Measurements from ENCODE around the gene HOXD4. TPM values are rescaled to one million over a fixed set of nuclear protein-coding genes. Genes with fewer than 3 reads are reported as not detected.
A peak's percentile ranks its signal among the peaks of the same experiment; 100 is the strongest.

HOXD4 gene
- total RNA-seq, 4 donors from 2014 or later: 3.8 to 17.1 (median 16.6) TPM

DNA sequence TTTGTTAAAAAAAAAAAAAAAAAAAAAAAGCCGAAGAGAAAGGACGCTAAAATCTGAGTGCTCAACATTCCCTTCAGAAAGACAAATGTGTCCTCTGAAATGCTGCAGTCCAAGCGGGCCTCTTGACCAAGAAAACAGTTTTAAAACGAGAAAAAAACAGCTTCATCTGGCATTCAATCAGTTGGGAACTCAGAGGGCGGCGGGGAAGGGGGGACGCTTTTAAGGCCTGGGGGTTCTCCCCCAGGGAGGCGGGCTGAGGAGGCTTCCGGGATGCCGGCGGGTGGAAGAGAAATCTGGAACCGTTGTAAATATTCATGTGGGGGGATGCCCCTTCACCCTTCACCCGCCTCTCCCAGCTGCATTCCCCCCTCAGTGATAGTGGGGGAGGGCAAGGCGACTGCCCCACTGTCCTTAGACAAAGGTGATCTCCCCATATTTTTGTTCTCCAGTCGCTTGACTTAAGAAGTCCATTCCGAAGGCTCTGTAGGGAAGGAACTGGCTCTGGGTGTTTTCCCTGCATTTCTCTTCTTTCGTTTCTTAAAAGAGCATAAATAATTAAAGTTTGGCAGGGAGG, 47.5 kb upstream of the HOXD4 start:
- H3K4me3 ChIP-seq: no peak overlapping the region
- H3K9me3 ChIP-seq: no peaks in the 10 kb centered on the region
- TF ChIP-seq EP300 (IDR thresholded peaks at IDR 0.05): peak in 1 of 2 donors; percentile 41
- TF ChIP-seq POLR2A (IDR thresholded peaks at IDR 0.05): no peak
- no peak for DNase-seq (ENCODE audit: low spot score in 2 of 2)
- H3K36me3 ChIP-seq: no peaks in the 10 kb centered on the region
- peaks cover 0 to 65% (median 14%) of the 10 kb centered on the region in 4 donors for H3K4me1 ChIP-seq
- H3K27ac ChIP-seq: no peak overlapping the region
- 18 to 21% methylated on average over 17 of the region's 17 CpGs for WGBS, 2 donors
- H3K27me3 ChIP-seq: peaks cover 5 to 97% of the 10 kb centered on the region in 2 donors

DNA sequence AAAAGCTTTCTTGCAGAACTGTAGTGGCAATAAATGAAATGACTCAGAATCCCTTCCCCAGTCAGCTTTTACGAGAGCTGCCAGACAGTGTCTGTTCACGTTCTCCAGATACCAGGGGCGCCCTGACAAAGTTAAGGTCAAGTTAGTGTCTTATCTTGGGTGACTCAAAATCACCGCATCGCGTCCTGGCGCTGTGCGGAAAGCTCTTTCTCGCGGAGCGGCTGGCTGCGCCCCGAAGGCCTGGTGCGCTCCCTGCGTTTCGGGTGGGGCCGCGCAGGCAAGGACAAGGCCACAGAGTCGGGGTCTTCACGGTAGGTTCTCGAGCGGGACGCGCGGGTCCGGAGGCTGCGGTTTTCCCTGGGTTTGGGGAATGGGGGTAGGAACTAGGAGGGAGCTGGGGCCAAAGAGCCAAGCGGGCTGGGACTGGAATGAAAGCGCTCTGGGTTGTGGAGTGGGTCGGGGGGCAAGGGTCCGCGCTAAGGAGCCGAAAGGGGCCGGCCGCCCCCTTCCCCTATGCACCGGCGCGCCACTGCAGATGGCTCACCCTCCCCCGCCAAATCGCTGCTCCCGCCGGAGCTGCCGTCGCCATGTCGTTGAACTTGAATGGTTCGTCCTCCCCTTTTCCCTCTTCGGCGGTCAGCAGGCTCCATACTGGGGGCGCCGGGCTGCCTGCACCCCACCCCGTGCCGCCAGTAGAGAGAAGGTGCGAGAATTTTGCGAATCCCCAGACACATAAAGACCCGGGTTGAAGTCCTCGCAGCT, 46.9 kb upstream of the HOXD4 start:
- H3K9me3 ChIP-seq: no peaks in the 10 kb centered on the region
- H3K4me3 ChIP-seq: peak overlapping the region in 1 of 4 donors; percentile 8
- peaks cover 0 to 64% (median 14%) of the 10 kb centered on the region in 4 donors for H3K4me1 ChIP-seq
- TF ChIP-seq EP300 (IDR thresholded peaks at IDR 0.05): peak in 1 of 2 donors; percentile 2
- TF ChIP-seq, protein P1, sequence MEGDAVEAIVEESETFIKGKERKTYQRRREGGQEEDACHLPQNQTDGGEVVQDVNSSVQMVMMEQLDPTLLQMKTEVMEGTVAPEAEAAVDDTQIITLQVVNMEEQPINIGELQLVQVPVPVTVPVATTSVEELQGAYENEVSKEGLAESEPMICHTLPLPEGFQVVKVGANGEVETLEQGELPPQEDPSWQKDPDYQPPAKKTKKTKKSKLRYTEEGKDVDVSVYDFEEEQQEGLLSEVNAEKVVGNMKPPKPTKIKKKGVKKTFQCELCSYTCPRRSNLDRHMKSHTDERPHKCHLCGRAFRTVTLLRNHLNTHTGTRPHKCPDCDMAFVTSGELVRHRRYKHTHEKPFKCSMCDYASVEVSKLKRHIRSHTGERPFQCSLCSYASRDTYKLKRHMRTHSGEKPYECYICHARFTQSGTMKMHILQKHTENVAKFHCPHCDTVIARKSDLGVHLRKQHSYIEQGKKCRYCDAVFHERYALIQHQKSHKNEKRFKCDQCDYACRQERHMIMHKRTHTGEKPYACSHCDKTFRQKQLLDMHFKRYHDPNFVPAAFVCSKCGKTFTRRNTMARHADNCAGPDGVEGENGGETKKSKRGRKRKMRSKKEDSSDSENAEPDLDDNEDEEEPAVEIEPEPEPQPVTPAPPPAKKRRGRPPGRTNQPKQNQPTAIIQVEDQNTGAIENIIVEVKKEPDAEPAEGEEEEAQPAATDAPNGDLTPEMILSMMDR (IDR thresholded peaks at IDR 0.05): no peak
- DNase-seq (ENCODE audit: low spot score in 2 of 2): no peak
- H3K27me3 ChIP-seq: peaks cover 5 to 97% of the 10 kb centered on the region in 2 donors
- no peak overlapping the region for H3K27ac ChIP-seq
- WGBS, 2 donors: 5 to 7% methylated on average over 32 to 48 of the region's 56 CpGs
- H3K36me3 ChIP-seq: no peaks in the 10 kb centered on the region

DNA sequence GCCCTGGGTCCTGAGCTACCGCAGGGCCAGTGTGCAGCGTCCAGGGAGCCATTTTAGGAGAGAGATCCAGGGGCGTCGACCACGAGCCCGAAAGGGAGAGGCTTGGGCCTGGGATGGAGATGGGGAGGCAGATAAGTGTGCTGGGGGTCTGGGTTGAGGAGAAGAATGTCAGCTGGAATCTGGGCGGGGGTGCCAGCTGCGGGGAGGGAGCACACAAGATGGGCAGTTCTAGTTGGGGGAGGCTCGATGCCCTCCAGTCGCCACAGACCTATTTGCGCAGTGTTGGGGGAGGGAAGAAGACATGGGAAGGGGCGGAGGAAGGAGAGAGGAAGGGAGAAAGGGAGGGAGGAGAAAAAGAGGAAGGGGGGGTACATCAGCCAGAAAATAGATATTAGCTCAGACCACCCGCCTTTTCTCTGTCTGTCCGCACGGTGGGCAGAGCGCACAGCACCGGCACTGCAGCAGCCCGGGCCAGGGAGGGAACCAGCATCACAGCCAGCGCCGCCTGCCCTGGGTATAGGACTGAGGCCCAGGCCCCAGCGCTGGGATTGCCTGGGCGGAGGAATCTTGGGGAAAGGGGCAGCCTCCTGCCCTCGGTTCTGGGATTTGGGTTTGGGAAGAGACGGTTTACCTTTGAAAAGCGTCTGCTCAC, 46.1 kb upstream of the HOXD4 start:
- no peak for DNase-seq (ENCODE audit: low spot score in 2 of 2)
- Histone ChIP-seq H3K27me3 (peaks cover 5 to 97% of the 10 kb centered on the region in 2 donors), H3K4me1 (peaks cover 0 to 57% (median 14%) of the 10 kb centered on the region in 4 donors), H3K4me3 (peak overlapping the region in 1 of 4 donors; percentile 8), H3K27ac (no peak overlapping the region), H3K36me3 (no peaks in the 10 kb centered on the region), H3K9me3 (no peaks in the 10 kb centered on the region)
- WGBS, 2 donors: 10 to 17% methylated on average over 24 to 25 of the region's 25 CpGs
- TF ChIP-seq POLR2A (IDR thresholded peaks at IDR 0.05): no peak
- TF ChIP-seq, protein P1 (IDR thresholded peaks at IDR 0.05): no peak
- no peak for TF ChIP-seq EP300 (IDR thresholded peaks at IDR 0.05)

DNA sequence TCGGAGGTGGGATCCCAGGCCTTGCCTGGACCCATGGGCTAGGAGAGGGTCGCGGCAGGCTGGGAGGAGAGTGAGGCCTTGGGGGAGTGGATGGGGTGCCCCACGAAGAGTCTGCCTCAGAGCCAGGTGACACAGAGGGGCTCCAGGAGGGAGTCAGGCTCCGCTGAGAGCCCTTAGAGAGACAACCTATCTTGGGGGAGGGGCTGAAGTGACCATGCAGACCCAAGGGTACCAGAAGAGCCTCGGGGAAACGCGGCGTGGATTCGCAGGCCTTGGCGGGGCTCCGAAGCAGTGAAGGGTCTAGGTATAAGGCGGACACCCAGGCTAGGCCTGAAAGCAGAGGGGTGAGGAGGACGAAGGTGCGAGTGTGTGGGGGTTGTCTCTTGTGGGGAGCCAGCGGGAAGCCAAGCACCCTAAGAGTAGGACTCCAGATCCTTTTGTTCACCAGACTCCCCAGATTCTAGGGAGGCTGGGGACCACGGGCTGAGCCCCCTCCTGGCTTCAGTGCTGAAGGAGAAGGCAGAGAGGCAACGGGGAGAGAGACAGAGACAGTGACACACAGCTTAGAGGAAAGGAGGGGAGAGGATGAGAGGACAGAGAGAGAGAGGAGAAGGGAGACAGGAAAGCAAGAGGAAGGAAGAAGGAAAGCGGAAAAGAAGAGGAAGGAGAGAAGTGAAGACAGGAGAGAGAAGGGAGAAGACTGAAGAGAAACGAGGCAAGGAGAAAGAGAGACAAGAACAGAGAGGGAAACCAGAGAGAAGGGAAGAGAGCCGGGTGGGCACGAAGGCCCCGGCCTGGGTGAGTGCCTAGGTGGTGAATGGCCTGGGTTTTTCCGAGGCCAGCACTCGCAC, 45.4 kb upstream of the HOXD4 start:
- 16 to 28% methylated on average over 25 of the region's 25 CpGs for WGBS, 2 donors
- no peak overlapping the region for H3K27ac ChIP-seq
- H3K4me1 ChIP-seq: peaks cover 0 to 52% (median 14%) of the 10 kb centered on the region in 4 donors
- H3K27me3 ChIP-seq: peaks cover 5 to 97% of the 10 kb centered on the region in 2 donors
- TF ChIP-seq POLR2A (IDR thresholded peaks at IDR 0.05) (no peak), EP300 (IDR thresholded peaks at IDR 0.05) (no peak)
- TF ChIP-seq, protein P1 (IDR thresholded peaks at IDR 0.05): no peak
- H3K36me3 ChIP-seq: no peaks in the 10 kb centered on the region
- DNase-seq (ENCODE audit: low spot score in 2 of 2): no peak
- no peaks in the 10 kb centered on the region for H3K9me3 ChIP-seq
- H3K4me3 ChIP-seq: no peak overlapping the region
